ENCODE data around the gene AHNAK2. TPM values are rescaled to one million over a fixed set of nuclear protein-coding genes. Genes with fewer than 3 reads are reported as not detected.

AHNAK2 gene
- total and polyA plus RNA-seq, 2 donors (not counting 1 experiment from before 2014, with no cell fraction given) = 6.6 to 106 TPM

DNA sequence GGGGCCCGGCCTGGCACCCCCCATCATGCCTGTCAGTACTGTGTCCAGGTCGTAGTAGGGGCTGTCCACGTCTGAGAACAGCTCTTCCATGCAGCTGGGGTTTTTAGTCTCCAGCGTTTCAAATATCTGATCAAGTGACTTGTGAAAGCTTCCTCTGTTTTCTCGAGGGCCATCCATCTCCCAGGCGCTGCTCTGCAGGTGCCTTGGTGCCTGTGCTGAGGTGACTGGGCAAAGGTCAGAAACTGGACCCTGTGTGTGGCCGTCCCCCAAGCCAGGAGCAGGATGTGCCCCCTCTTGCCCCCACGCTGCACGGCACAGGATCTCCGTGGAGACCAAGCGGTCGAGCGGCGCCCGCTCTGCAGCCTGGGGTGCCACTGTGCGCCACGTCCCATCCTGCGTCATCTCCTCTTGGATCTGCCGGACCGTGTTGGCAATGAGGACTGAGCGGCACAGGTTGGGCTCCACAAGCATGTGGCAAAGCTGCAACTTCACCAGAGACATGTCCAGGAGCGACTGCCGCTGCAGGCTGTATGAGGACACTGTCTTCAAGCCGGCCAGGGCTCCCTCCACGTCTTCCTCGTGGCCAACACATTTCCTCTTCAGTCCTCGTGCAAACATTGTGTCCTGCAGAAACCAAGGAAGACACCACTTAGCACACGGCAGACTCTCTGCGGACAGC, 33.3 kb upstream of the AHNAK2 start:
- no peak for DNase-seq (ENCODE audit: low read depth in 2 of 2)
- Histone ChIP-seq H3K27me3 (ENCODE audit: control insufficient read depth, insufficient read depth, low read length) (no peaks in the 10 kb centered on the region), H3K4me1 (ENCODE audit: control insufficient read depth, extremely low read depth, insufficient read depth, low read length) (no peaks in the 10 kb centered on the region), H2AFZ (ENCODE audit: low read length) (no peak overlapping the region), H3K9me3 (ENCODE audit: control insufficient read depth, insufficient read depth, low read depth, low read length) (no peaks in the 10 kb centered on the region), H3K9ac (ENCODE audit: insufficient read depth, low read length) (no peak overlapping the region), H3K36me3 (ENCODE audit: control insufficient read depth, insufficient read depth, low read length) (peaks cover 15% of the 10 kb centered on the region), H3K79me2 (ENCODE audit: control insufficient read depth, insufficient read depth, low read length) (peaks cover 71% of the 10 kb centered on the region), H3K27ac (ENCODE audit: insufficient read depth, low read length) (no peak overlapping the region), H4K20me1 (ENCODE audit: control insufficient read depth, extremely low read depth, insufficient read depth, low read length) (no peaks in the 10 kb centered on the region), H3K4me2 (ENCODE audit: extremely low read depth, insufficient read depth, low read length) (no peak overlapping the region), H3K4me3 (replicated peaks in 1 of 4; ENCODE audit: control extremely low read depth in 1 of 4, insufficient read depth in 1 of 4, low read depth in 3 of 4, low read length in 4 of 4) (no peak overlapping the region)
- TF ChIP-seq, protein P1, sequence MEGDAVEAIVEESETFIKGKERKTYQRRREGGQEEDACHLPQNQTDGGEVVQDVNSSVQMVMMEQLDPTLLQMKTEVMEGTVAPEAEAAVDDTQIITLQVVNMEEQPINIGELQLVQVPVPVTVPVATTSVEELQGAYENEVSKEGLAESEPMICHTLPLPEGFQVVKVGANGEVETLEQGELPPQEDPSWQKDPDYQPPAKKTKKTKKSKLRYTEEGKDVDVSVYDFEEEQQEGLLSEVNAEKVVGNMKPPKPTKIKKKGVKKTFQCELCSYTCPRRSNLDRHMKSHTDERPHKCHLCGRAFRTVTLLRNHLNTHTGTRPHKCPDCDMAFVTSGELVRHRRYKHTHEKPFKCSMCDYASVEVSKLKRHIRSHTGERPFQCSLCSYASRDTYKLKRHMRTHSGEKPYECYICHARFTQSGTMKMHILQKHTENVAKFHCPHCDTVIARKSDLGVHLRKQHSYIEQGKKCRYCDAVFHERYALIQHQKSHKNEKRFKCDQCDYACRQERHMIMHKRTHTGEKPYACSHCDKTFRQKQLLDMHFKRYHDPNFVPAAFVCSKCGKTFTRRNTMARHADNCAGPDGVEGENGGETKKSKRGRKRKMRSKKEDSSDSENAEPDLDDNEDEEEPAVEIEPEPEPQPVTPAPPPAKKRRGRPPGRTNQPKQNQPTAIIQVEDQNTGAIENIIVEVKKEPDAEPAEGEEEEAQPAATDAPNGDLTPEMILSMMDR (conservative IDR thresholded peaks at IDR 0.05 in 1 of 2, IDR thresholded peaks at IDR 0.05 in 1 of 2; ENCODE audit: low read depth in 1 of 2, low read length in 2 of 2) = no peak
- TF ChIP-seq EZH2 (IDR thresholded peaks at IDR 0.05; ENCODE audit: low read length, missing control alignments) = no peak

DNA sequence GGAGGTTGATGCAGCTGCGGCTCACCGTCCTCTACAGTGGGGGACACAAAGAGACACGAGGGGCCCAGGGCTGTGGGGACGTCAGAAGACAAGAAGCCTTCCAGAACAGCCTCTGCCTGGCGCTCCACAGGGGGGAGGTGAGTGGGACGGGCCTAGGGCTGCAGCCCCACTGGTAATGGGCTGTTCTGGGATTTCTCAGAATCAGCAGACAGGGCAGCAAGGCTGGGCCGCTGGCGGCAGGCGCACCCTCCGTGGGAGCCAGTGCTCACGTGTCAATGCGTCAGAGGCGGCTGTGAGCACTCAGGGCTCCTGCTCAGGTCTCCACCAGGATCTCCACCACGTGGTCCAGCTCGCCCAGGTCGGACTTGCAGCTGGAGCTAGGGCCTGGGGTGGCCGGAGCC, 32.7 kb upstream of the AHNAK2 start:
- no peak overlapping the region for H3K27ac ChIP-seq (ENCODE audit: insufficient read depth, low read length)
- H2AFZ ChIP-seq (ENCODE audit: low read length) = no peak overlapping the region
- no peaks in the 10 kb centered on the region for H3K9me3 ChIP-seq (ENCODE audit: control insufficient read depth, insufficient read depth, low read depth, low read length)
- no peaks in the 10 kb centered on the region for H4K20me1 ChIP-seq (ENCODE audit: control insufficient read depth, extremely low read depth, insufficient read depth, low read length)
- H3K9ac ChIP-seq (ENCODE audit: insufficient read depth, low read length) = no peak overlapping the region
- no peak for DNase-seq (ENCODE audit: low read depth in 2 of 2)
- H3K4me2 ChIP-seq (ENCODE audit: extremely low read depth, insufficient read depth, low read length) = no peak overlapping the region
- H3K4me3 ChIP-seq (replicated peaks in 1 of 4; ENCODE audit: control extremely low read depth in 1 of 4, insufficient read depth in 1 of 4, low read depth in 3 of 4, low read length in 4 of 4) = no peak overlapping the region
- peaks cover 65% of the 10 kb centered on the region for H3K79me2 ChIP-seq (ENCODE audit: control insufficient read depth, insufficient read depth, low read length)
- H3K27me3 ChIP-seq (ENCODE audit: control insufficient read depth, insufficient read depth, low read length) = no peaks in the 10 kb centered on the region
- TF ChIP-seq EZH2 (IDR thresholded peaks at IDR 0.05; ENCODE audit: low read length, missing control alignments) = no peak
- TF ChIP-seq, protein P1 (conservative IDR thresholded peaks at IDR 0.05 in 1 of 2, IDR thresholded peaks at IDR 0.05 in 1 of 2; ENCODE audit: low read depth in 1 of 2, low read length in 2 of 2) = no peak
- peaks cover 16% of the 10 kb centered on the region for H3K36me3 ChIP-seq (ENCODE audit: control insufficient read depth, insufficient read depth, low read length)
- no peaks in the 10 kb centered on the region for H3K4me1 ChIP-seq (ENCODE audit: control insufficient read depth, extremely low read depth, insufficient read depth, low read length)

DNA sequence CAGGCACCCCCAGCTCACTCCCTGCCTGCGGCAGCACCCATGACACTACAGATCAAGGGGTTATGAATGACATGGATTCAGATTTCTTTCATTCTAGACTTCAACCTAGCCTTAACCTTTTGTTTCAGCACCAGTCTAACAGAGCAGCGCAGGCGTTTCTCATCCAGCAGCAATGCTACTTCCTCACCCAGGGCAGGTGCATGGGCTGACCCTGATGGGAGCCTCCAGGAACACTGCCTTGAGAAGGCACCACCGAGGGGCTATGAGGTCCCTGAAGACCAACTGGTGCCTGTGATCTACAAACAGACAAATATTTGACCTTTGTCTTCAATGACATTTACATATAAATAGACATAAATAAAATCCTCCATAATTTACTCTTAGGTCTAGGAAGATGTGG, 31.9 kb upstream of the AHNAK2 start:
- H3K9ac ChIP-seq (ENCODE audit: insufficient read depth, low read length) = no peak overlapping the region
- no peaks in the 10 kb centered on the region for H3K4me1 ChIP-seq (ENCODE audit: control insufficient read depth, extremely low read depth, insufficient read depth, low read length)
- no peak overlapping the region for H3K4me3 ChIP-seq (replicated peaks in 1 of 4; ENCODE audit: control extremely low read depth in 1 of 4, insufficient read depth in 1 of 4, low read depth in 3 of 4, low read length in 4 of 4)
- no peaks in the 10 kb centered on the region for H3K9me3 ChIP-seq (ENCODE audit: control insufficient read depth, insufficient read depth, low read depth, low read length)
- H3K79me2 ChIP-seq (ENCODE audit: control insufficient read depth, insufficient read depth, low read length) = peaks cover 57% of the 10 kb centered on the region
- H3K27ac ChIP-seq (ENCODE audit: insufficient read depth, low read length) = no peak overlapping the region
- no peak overlapping the region for H3K4me2 ChIP-seq (ENCODE audit: extremely low read depth, insufficient read depth, low read length)
- peaks cover 15% of the 10 kb centered on the region for H3K36me3 ChIP-seq (ENCODE audit: control insufficient read depth, insufficient read depth, low read length)
- no peaks in the 10 kb centered on the region for H4K20me1 ChIP-seq (ENCODE audit: control insufficient read depth, extremely low read depth, insufficient read depth, low read length)
- DNase-seq (ENCODE audit: low read depth in 2 of 2) = no peak
- H2AFZ ChIP-seq (ENCODE audit: low read length) = no peak overlapping the region
- H3K27me3 ChIP-seq (ENCODE audit: control insufficient read depth, insufficient read depth, low read length) = no peaks in the 10 kb centered on the region
- TF ChIP-seq, protein P1 (conservative IDR thresholded peaks at IDR 0.05 in 1 of 2, IDR thresholded peaks at IDR 0.05 in 1 of 2; ENCODE audit: low read depth in 1 of 2, low read length in 2 of 2) = no peak
- TF ChIP-seq EZH2 (IDR thresholded peaks at IDR 0.05; ENCODE audit: low read length, missing control alignments) = no peak

All from fibroblast of lung (primary cell).